ENCODE measurements around the gene PNMA8A. TPM values are rescaled to one million over a fixed set of nuclear protein-coding genes. Genes with fewer than 3 reads are reported as not detected.

Gene PNMA8A
- 1 to 10 TPM in 1 of 4 donors, under 1 TPM in 3; 0.33 to 2.3 (median 0.78) TPM for total RNA-seq

- TF ChIP-seq CTCF (IDR thresholded peaks at IDR 0.05; ENCODE audit: low read depth): no peak
Observed at GRCh38 chr19:46471116-46471733, at the start of gene PNMA8A. Gene PNMA8A (minus strand): TSS chr19:46471563. CDS start chr19:46471035, 528 bp downstream.

- no peak for TF ChIP-seq CTCF (IDR thresholded peaks at IDR 0.05; ENCODE audit: low read depth)
Observed at GRCh38 chr19:46520616-46521015, 49.3 kb upstream of the PNMA8A start.

GRCh38 chr19:46517471-46517870 is 46.1 kb upstream of the PNMA8A start:
- no peak for TF ChIP-seq CTCF (IDR thresholded peaks at IDR 0.05; ENCODE audit: low read depth)

- TF ChIP-seq CTCF (IDR thresholded peaks at IDR 0.05; ENCODE audit: low read depth): no peak
Observed at GRCh38 chr19:46515879-46516350, 44.6 kb upstream of the PNMA8A start.

GRCh38 chr19:46515290-46515609 is 43.9 kb upstream of the PNMA8A start:
- no peak for TF ChIP-seq CTCF (IDR thresholded peaks at IDR 0.05; ENCODE audit: low read depth)

- TF ChIP-seq CTCF (IDR thresholded peaks at IDR 0.05; ENCODE audit: low read depth): no peak
Observed at GRCh38 chr19:46514589-46515289, 43.4 kb upstream of the PNMA8A start.

- no peak for TF ChIP-seq CTCF (IDR thresholded peaks at IDR 0.05; ENCODE audit: low read depth)
Observed at GRCh38 chr19:46513461-46514236, 42.3 kb upstream of the PNMA8A start.
